Epidermal melanocyte (primary cell): ENCODE data around the gene APOF.
"Not testable (repeated sequence)": the region's sequence is repeated elsewhere in the genome, so short reads cannot be mapped to it uniquely, and the experiment has no call there.

Source experiments
- DNase-seq: peaks from one replicate; pipeline ENCODE4 v3.0.0; 2011; ENCODE audit warnings: low spot score; ENCODE audit not compliant: insufficient read length

Gene APOF

GRCh38 chr12:56362130-56363059 is at the start of gene APOF:
TSS of gene APOF (minus strand) at chr12:56362857. CDS start at chr12:56362745, 112 bp downstream.
- no peak for DNase-seq

- no peak for DNase-seq
Observed at GRCh38 chr12:56411781-56412639, 49.4 kb upstream of the APOF start.

GRCh38 chr12:56410768-56411167 is 48.1 kb upstream of the APOF start:
- DNase-seq, result no peak

- no peak for DNase-seq
Observed at GRCh38 chr12:56408799-56409417, 46.3 kb upstream of the APOF start.

- DNase-seq, result not testable (repeated sequence)
Observed at GRCh38 chr12:56404227-56404626, 41.6 kb upstream of the APOF start.

GRCh38 chr12:56401612-56402011 is 39.0 kb upstream of the APOF start:
- not testable (repeated sequence) for DNase-seq

GRCh38 chr12:56401125-56401524 is 38.5 kb upstream of the APOF start:
- not testable (repeated sequence) for DNase-seq

GRCh38 chr12:56399466-56399865 is 36.8 kb upstream of the APOF start:
- DNase-seq, result not testable (repeated sequence)

GRCh38 chr12:56398324-56398723 is 35.7 kb upstream of the APOF start:
- DNase-seq, result no peak

- DNase-seq, result no peak
Observed at GRCh38 chr12:56392331-56392730, 29.7 kb upstream of the APOF start.

- DNase-seq, result no peak
Observed at GRCh38 chr12:56391721-56392120, 29.1 kb upstream of the APOF start.

GRCh38 chr12:56389412-56389811 is 26.8 kb upstream of the APOF start:
- DNase-seq, result no peak

- DNase-seq, result no peak
Observed at GRCh38 chr12:56387152-56387736, 24.6 kb upstream of the APOF start.

- DNase-seq, result no peak
Observed at GRCh38 chr12:56385873-56386272, 23.2 kb upstream of the APOF start.

GRCh38 chr12:56382611-56383010 is 20.0 kb upstream of the APOF start:
- DNase-seq, result no peak

GRCh38 chr12:56377989-56378316 is 15.3 kb upstream of the APOF start:
- no peak for DNase-seq

GRCh38 chr12:56377310-56377988 is 14.8 kb upstream of the APOF start:
- no peak for DNase-seq

GRCh38 chr12:56375598-56376434 is 13.2 kb upstream of the APOF start:
- DNase-seq, result no peak

GRCh38 chr12:56374726-56375597 is 12.3 kb upstream of the APOF start:
- no peak for DNase-seq
